SIG-M5 (cell line): ENCODE results near the gene CREG1.

Source experiments
- DNase-seq: peaks from one replicate; lab custom pipeline; 2025; lab: John Stamatoyannopoulos, UW

Gene CREG1

GRCh38 chr1:167503626-167504466 is 49.7 kb downstream of the CREG1 start:
- DNase-seq = no peak

DNA sequence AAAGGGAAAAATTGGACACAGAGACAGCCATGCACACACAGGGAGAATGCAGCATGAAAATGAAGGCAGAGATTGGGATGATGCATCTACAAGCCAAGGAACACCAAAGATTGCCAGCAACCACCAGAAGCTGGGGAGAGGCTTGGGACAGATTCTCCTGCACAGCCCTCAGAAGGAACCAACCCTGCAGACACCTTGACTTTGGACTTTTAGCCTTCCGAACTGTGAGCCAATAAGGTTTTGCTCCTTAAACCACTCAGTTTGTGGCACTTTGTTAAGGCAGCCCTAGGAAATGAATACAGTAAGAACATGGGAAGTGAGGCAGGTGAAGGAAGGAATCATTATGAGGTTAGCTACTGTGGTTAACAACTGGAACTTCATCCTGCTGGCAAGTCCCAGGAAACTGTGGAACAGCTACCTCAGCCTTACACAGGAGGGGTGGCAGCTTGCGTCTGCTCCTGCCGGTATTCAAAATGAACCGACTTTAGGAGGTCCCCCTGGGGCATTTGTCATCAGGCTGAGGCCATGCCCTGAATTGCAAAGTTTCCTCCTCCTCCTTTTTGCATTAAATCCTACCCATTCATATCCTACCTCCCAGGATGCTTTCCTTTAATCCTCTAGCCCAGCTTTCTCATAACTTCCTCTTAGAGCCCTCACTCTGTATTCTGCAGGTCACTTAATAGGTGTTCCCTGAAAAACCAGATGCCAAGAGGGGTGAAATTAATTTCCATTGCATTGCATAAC is 50.7 kb downstream of the CREG1 start:
- no peak for DNase-seq

DNA sequence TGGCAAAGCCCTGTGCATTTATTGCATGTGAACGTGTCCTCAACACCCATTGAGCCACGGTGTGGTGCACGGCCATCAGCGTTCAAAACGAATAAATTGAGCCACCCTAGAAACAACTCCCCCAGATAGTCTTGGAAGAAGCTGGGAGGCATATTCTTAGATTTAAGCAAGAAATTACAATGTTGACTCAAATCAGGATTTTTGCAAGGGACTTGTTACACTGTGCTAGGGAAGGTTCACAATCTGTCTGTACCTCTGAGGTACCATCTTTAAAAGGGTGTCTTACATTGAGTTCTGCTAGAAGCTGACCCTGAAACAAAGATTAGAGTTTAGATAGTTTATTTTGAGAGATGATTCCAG is 51.4 kb downstream of the CREG1 start:
- no peak for DNase-seq

GRCh38 chr1:167501515-167502191 is 51.9 kb downstream of the CREG1 start:
- no peak for DNase-seq

GRCh38 chr1:167500283-167500860 is 53.2 kb downstream of the CREG1 start:
- no peak for DNase-seq

DNA sequence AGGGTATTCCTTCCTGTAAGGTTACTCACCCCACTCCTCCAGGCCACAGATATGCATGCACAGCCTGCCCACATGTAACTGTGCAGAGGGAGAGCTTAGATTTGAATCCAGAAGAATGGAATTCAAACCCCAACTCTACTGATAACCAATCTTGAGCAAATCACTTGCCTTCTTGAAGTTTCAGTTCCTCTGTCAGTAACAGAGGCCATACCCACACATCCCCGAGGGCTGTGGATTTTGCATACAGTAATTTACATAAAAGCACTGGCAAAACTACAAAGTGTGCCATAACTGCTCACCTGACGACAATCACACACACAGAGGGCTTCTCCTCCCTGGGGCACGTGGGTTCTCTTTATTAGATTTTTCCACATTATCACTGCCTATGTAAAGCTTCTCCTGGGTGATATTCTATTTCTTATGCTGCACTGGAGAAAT is 53.9 kb downstream of the CREG1 start:
- DNase-seq = no peak

- DNase-seq = no peak
These were observed 54.5 kb downstream of the CREG1 start for GRCh38 chr1:167499106-167499505.

GRCh38 chr1:167496797-167497619 is 56.6 kb downstream of the CREG1 start:
- DNase-seq = no peak

DNA sequence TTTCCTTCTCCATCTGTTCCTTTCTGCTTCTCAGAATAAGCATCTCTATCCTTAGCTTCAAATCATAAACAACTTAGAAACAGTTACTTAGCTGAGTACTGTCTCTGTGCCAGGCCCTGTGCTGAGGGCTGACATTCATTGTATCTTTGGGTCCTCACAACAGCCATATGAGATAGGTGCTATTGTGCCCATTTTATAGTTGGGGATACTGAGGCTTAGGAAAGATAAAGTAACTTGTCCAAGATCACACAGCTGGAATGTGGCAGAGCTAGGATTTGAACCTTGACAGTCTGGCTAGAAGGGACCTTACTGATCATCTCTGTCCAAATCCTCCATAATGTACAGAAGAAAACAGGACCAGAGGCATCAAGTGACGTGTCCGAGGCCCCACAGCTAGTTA is 60.2 kb downstream of the CREG1 start:
- no peak for DNase-seq

- no peak for DNase-seq
These were observed 61.1 kb downstream of the CREG1 start for GRCh38 chr1:167492481-167492910.

GRCh38 chr1:167491586-167492461 is 61.7 kb downstream of the CREG1 start:
- no peak for DNase-seq
